Breast epithelium (tissue), 4 donors: ENCODE data around the gene SVBP. TPM values are rescaled to one million over a fixed set of nuclear protein-coding genes. Genes with fewer than 3 reads are reported as not detected.

Source experiments
- DNase-seq, 2 donors: peaks; one replicate each; pipeline ENCODE4 v3.0.0-alpha.2; 2019; ENCODE audit warnings: low spot score in 2 of 2
- H3K27ac ChIP-seq, 2 donors: fragments of 200-600 bp; sonication (generic) in 1 of 2; one replicate each; pipeline ENCODE4 v1.5.1; 2016 to 2019; ENCODE audit warnings: mild to moderate bottlenecking in 1 of 2
- H3K27me3 ChIP-seq, 2 donors: fragments of 200-600 bp; sonication (generic) in 1 of 2; one replicate each; pipeline versions ENCODE4 v1.5.1 to v1.6.0; 2017 to 2019; ENCODE audit warnings: control low read depth in 1 of 2, mild to moderate bottlenecking in 1 of 2
- H3K36me3 ChIP-seq: fragments of 200-600 bp; one replicate; pipeline ENCODE4 v1.5.1; 2019
- H3K4me1 ChIP-seq, 2 donors: fragments of 200-600 bp; sonication (generic); one replicate each; pipeline ENCODE4 v1.5.1; 2016 to 2019; ENCODE audit warnings: control low read depth in 1 of 2
- H3K4me3 ChIP-seq, 3 donors: fragments of 200-600 bp; sonication (generic); 1 replicate in 2 of 3; 2 replicates in 1 of 3; pipeline ENCODE4 v1.5.1; 2016 to 2019; ENCODE audit warnings: mild to moderate bottlenecking in 3 of 3, moderate library complexity in 2 of 3
- H3K9me3 ChIP-seq, 2 donors: fragments of 200-600 bp; sonication (generic) in 1 of 2; one replicate each; pipeline ENCODE4 v1.5.1; 2016 to 2019; ENCODE audit warnings: control low read depth in 1 of 2
- POLR2A ChIP-seq: fragments of 450-650 bp; IDR thresholded peaks from one replicate; pipeline ENCODE4 v1.6.1; 2016; ENCODE audit warnings: antibody characterized with exemption, mild to moderate bottlenecking, moderate library complexity
- POLR2AphosphoS5 ChIP-seq, 3 donors: sonication (generic); formaldehyde crosslinking; IDR thresholded peaks; one replicate each; pipeline ENCODE4 v1.6.1; 2017; ENCODE audit warnings: antibody characterized with exemption in 3 of 3
- intact Hi-C: fragments of 100-400 bp; cut with DNase I; formaldehyde crosslinking; loops from one replicate; pipeline ENCODE4 v1.15.1; 2023; ENCODE audit warnings: low total_unique reads
- total RNA-seq, 3 donors: library from RNA; depleted of rRNA; stranded (reverse); fragments of >200 nt; gene quantifications; one replicate each; pipeline ENCODE4 v1.1.0, GENCODE V29; 2016
- TF ChIP-seq, protein P1 (sequence below), 3 donors: fragments of 450-650 bp; IDR thresholded peaks; one replicate each; pipeline ENCODE4 v1.5.1; 2016 to 2017; ENCODE audit warnings: antibody characterized with exemption in 3 of 3, mild to moderate bottlenecking in 3 of 3, moderate library complexity in 3 of 3

Gene SVBP
- total RNA-seq, 3 donors from 2014 or later, result 21.7 to 31.5 (median 25.9) TPM

DNA sequence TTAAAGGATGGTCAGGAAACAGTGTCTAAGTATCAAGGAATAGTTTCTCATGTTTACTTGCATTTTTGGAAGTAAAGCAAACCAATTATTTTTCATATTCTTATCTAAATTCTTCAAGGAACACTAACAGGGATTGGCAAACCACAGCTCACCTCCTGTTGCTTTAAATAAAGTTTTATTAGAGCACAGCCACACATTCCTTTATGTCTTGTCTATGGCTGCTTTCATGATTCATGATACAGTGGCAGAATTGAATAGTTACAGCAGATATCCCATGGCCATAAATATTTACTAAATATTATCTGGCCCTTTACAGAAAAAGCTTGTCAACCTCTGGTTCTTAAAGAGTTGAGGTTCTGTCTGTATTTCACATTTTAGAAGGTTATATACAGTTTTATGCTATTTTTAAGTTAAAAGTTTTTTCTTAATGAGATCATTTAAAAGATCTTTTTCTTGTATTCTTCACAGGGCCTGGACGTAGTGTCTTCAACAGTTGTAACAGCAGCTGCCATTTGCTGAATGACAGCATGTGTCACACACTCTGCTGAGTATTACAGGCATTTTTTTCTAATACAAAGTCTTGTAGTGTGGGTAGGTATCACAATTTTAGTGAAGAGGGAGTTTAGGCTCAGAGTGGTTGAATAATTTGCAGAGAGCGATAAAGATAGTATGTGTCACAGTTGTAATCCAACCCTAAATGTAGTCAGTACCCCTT, 31.8 kb upstream of the SVBP start:
- intact Hi-C loops, result loop anchor here (10.0 kb wide), 1 partner anchor 1106 kb away; no protein-coding TSS in a partner anchor
- no peak overlapping the region for H3K4me3 ChIP-seq
- TF ChIP-seq POLR2A, result no peak

DNA sequence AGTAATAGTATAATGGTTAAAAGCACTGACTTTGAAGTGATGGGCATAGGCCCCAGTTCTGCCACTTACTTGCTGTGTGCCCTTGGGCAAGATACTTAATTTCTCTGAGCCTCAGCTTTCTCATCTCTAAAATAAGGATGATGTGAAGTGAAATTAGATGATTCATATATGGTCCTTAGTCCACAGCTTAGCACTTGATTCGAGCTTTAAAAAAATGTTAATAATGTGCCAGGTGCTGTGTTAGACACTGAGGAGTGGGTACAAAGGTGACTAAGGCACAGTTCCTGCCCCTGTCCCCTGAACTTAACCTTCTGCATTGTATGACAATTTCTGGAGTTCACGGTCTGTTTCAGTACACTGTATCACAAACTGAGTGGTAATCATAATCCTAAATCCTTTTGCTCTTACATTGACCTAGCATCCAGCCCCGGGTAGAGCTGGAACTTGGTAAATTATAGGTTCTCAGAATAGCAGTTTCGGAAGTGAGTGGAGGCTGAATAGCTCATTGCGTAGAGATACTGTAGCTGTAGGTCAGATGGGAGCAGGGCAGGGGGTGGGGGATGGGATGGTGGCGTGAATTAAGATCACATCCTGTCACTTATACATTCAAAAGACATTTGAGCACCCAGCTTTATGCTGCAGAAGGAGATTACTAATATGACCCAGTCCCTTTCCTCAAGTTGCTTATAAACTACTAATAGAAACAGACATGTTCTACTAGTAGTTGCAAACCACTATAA, 30.7 kb upstream of the SVBP start:
- no peak overlapping the region for H3K27ac ChIP-seq
- H3K27me3 ChIP-seq, result no peaks in the 10 kb centered on the region
- H3K36me3 ChIP-seq, result no peaks in the 10 kb centered on the region
- DNase-seq, result no peak
- intact Hi-C loops, result loop anchor here (10.0 kb wide), 1 partner anchor 1107 kb away; no protein-coding TSS in a partner anchor
- peaks cover 0 to 6% of the 10 kb centered on the region in 2 donors for H3K4me1 ChIP-seq
- H3K4me3 ChIP-seq, result peak overlapping the region in 1 of 3 donors; percentile 84
- H3K9me3 ChIP-seq, result peaks cover 0 to 8% of the 10 kb centered on the region in 2 donors
- TF ChIP-seq, protein P1, sequence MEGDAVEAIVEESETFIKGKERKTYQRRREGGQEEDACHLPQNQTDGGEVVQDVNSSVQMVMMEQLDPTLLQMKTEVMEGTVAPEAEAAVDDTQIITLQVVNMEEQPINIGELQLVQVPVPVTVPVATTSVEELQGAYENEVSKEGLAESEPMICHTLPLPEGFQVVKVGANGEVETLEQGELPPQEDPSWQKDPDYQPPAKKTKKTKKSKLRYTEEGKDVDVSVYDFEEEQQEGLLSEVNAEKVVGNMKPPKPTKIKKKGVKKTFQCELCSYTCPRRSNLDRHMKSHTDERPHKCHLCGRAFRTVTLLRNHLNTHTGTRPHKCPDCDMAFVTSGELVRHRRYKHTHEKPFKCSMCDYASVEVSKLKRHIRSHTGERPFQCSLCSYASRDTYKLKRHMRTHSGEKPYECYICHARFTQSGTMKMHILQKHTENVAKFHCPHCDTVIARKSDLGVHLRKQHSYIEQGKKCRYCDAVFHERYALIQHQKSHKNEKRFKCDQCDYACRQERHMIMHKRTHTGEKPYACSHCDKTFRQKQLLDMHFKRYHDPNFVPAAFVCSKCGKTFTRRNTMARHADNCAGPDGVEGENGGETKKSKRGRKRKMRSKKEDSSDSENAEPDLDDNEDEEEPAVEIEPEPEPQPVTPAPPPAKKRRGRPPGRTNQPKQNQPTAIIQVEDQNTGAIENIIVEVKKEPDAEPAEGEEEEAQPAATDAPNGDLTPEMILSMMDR (IDR thresholded peaks at IDR 0.05), result no peak
- TF ChIP-seq POLR2AphosphoS5 (IDR thresholded peaks at IDR 0.05), result no peak
- TF ChIP-seq POLR2A, result no peak

More for the DNA sequence above, 31.8 kb upstream of the SVBP start:
- H3K36me3 ChIP-seq, result no peaks in the 10 kb centered on the region
- H3K27me3 ChIP-seq, result no peaks in the 10 kb centered on the region
- no peak overlapping the region for H3K27ac ChIP-seq
- DNase-seq, result no peak
- H3K4me1 ChIP-seq, result peaks cover 0 to 6% of the 10 kb centered on the region in 2 donors
- peaks cover 0 to 8% of the 10 kb centered on the region in 2 donors for H3K9me3 ChIP-seq

DNA sequence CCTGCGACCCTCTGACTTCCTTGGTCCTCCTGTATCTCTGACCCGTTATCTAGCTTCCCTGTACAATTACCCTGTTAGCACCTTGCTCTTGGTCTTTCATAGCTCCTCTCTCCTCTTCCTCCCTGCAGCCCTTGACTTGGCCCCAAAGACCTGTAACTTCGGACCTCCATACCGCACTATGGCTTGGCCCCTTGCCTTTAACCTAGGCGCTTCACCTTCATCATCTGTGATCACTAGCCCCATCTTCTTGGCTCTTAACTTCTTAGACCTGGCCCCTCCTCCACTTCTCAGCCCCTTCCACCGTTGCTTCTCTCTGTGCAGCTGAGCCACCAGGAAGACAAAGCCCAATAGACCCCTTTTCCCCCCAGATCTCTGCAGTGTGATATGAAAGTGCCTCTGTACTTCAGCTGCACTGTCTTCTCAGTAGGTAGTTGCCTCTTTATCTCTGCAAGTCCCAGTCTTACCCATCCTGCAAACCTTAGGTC, 30.0 kb upstream of the SVBP start:
- intact Hi-C loops, result loop anchor here (10.0 kb wide), 1 partner anchor 1108 kb away; no protein-coding TSS in a partner anchor
- H3K9me3 ChIP-seq, result peaks cover 0 to 8% of the 10 kb centered on the region in 2 donors
- H3K36me3 ChIP-seq, result no peaks in the 10 kb centered on the region
- peak overlapping the region; percentile 74 to 93 (median 84) for H3K4me3 ChIP-seq
- no peak for DNase-seq
- peak overlapping the region; percentile 79 to 85 for H3K27ac ChIP-seq
- TF ChIP-seq POLR2A, result no peak
- TF ChIP-seq POLR2AphosphoS5 (IDR thresholded peaks at IDR 0.05), result no peak
- TF ChIP-seq, protein P1 (IDR thresholded peaks at IDR 0.05), result no peak
- H3K27me3 ChIP-seq, result no peaks in the 10 kb centered on the region
- H3K4me1 ChIP-seq, result peaks cover 0 to 6% of the 10 kb centered on the region in 2 donors

DNA sequence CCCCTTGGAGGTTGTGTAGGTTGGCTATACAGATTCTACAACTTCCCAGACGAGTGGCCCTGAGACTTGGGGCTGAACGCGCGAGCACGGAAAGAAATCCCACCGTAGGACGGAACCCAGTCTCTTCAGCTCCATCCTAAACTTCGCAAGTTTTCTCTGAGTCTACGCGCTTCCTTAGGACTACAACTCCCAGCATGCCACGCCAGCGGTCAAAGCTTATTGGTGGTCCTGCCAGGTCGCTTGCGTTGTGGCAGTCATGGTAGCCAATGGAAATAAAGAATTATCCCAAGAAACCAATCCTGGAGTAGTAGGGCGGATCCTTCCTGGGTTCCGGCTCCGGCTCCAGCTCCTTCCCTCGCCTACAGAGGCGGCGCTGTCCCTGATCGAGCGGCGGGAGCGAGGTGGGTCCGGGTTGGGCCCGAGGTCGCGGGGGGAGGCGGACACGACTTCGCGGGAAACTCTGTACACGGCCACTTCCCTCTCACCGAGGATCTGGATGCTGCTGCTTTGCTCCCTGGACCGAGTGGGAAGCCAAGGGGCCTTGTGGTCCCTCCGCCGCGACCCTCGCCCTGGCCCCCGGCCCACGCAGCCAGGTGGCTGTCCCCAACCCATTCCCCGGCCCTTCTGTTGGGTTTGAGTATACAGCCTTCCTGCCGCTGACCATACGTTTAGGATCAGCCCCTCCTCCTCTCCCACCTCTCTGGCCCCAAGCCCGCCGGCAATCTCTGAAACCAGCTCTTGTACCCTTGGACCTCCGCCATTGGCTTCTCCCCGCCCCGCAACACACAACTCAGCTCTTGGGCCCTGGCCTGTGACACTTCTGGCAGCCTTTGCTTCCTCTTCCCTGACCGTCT, 29.3 kb upstream of the SVBP start, which contains the start of gene ZNF691:
Gene ZNF691 (plus strand): TSS at position 357 of the 854 bp plus-strand sequence. CDS start 3,046 bp downstream, outside the sequence.
- no peaks in the 10 kb centered on the region for H3K36me3 ChIP-seq
- peak; percentile 93 to 97 for DNase-seq
- peak within 1 kb of the TSS; percentile 79 to 85 for H3K27ac ChIP-seq
- peaks cover 0 to 7% of the 10 kb centered on the region in 2 donors for H3K9me3 ChIP-seq
- intact Hi-C loops, result loop anchor here (10.0 kb wide), 1 partner anchor 1108 kb away; no protein-coding TSS in a partner anchor
- H3K4me1 ChIP-seq, result peaks cover 0 to 6% of the 10 kb centered on the region in 2 donors
- no peaks in the 10 kb centered on the region for H3K27me3 ChIP-seq
- H3K4me3 ChIP-seq, result peak within 1 kb of the TSS; percentile 74 to 93 (median 84)
- TF ChIP-seq, protein P1 (IDR thresholded peaks at IDR 0.05), result peak in 2 of 3 donors; percentile 11 to 38
- peak; percentile 57 for TF ChIP-seq POLR2A
- TF ChIP-seq POLR2AphosphoS5 (IDR thresholded peaks at IDR 0.05), result peak; percentile 61 to 75 (median 69)

DNA sequence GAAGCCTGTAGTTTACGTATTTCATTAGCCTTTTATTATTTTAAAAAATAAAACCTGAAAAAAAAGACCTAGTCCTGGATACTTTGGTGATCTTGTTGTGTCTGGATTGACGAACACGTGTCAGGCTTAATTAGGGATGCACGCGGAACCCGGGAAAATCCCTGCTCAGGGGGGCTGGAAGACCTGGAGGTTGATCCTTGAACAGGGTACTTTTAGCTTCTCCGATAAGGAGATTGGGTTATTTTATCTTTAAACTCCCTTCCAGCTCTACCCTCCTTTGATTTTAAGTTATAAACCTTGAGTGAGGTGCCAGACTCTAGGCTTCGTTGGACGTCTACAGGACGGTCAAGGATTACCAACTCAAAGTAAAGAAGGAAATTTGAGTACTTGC, 28.7 kb upstream of the SVBP start:
- H3K4me1 ChIP-seq, result peaks cover 0 to 6% of the 10 kb centered on the region in 2 donors
- no peak for TF ChIP-seq POLR2A
- TF ChIP-seq POLR2AphosphoS5 (IDR thresholded peaks at IDR 0.05), result no peak
- TF ChIP-seq, protein P1 (IDR thresholded peaks at IDR 0.05), result no peak

More for the DNA sequence above, 28.7 kb upstream of the SVBP start:
- no peak for DNase-seq
- intact Hi-C loops, result loop anchor here (10.0 kb wide), 1 partner anchor 1109 kb away; no protein-coding TSS in a partner anchor
- peaks cover 0 to under 1% of the 10 kb centered on the region in 2 donors for H3K9me3 ChIP-seq
- no peaks in the 10 kb centered on the region for H3K36me3 ChIP-seq
- H3K27ac ChIP-seq, result peak overlapping the region in 1 of 2 donors; percentile 79
- no peaks in the 10 kb centered on the region for H3K27me3 ChIP-seq
- peak overlapping the region; percentile 74 to 93 (median 84) for H3K4me3 ChIP-seq
